Left renal cortex interstitium (tissue), 4 donors: ENCODE data around the gene GALNTL6. TPM values are rescaled to one million over a fixed set of nuclear protein-coding genes. Genes with fewer than 3 reads are reported as not detected.

ENCODE experiments used
- DNase-seq, 4 donors: peaks; one replicate each; pipeline ENCODE4 v3.0.0-alpha.2; 2013; ENCODE audit warnings: low read depth in 4 of 4, low spot score in 2 of 4, missing footprints in 1 of 4
- polyA plus RNA-seq, 4 donors: library from polyadenylated mRNA; unstranded; fragments of 120-200 nt; gene quantifications; one replicate each; pipeline ENCODE4 v1.2.1, GENCODE V29; 2013; ENCODE audit not compliant: insufficient read length in 4 of 4

Gene GALNTL6
- polyA plus RNA-seq, 4 donors, result 0.46 to 3.3 (median 0.95) TPM

GRCh38 chr4:172099376-172099775 is 286.2 kb downstream of the GALNTL6 start:
- no peak for DNase-seq

GRCh38 chr4:172103456-172103855 is 290.3 kb downstream of the GALNTL6 start:
- DNase-seq, result no peak

- no peak for DNase-seq
Measured at GRCh38 chr4:172104539-172104938, 291.3 kb downstream of the GALNTL6 start.

GRCh38 chr4:172105918-172106317 is 292.7 kb downstream of the GALNTL6 start:
- DNase-seq, result no peak

- DNase-seq, result peak in 3 of 4 donors; percentile 0 to 16 (median 2)
Measured at GRCh38 chr4:172109466-172109865, 296.3 kb downstream of the GALNTL6 start.

GRCh38 chr4:172124656-172125308 is 311.6 kb downstream of the GALNTL6 start:
- DNase-seq, result no peak

- DNase-seq, result no peak
Measured at GRCh38 chr4:172125443-172125842, 312.2 kb downstream of the GALNTL6 start.

- DNase-seq, result no peak
Measured at GRCh38 chr4:172127168-172127567, 314.0 kb downstream of the GALNTL6 start.

GRCh38 chr4:172129593-172129992 is 316.4 kb downstream of the GALNTL6 start:
- DNase-seq, result no peak

GRCh38 chr4:172134521-172134920 is 321.3 kb downstream of the GALNTL6 start:
- no peak for DNase-seq

- DNase-seq, result no peak
Measured at GRCh38 chr4:172141025-172141424, 327.8 kb downstream of the GALNTL6 start.

GRCh38 chr4:172142281-172142741 is 329.1 kb downstream of the GALNTL6 start:
- no peak for DNase-seq

- DNase-seq, result no peak
Measured at GRCh38 chr4:172143605-172144314, 330.6 kb downstream of the GALNTL6 start.

GRCh38 chr4:172147687-172148086 is 334.5 kb downstream of the GALNTL6 start:
- DNase-seq, result no peak

GRCh38 chr4:172149329-172149728 is 336.1 kb downstream of the GALNTL6 start:
- DNase-seq, result no peak

GRCh38 chr4:172152284-172152683 is 339.1 kb downstream of the GALNTL6 start:
- DNase-seq, result no peak

GRCh38 chr4:172153719-172154118 is 340.5 kb downstream of the GALNTL6 start:
- DNase-seq, result no peak

- DNase-seq, result no peak
Measured at GRCh38 chr4:172155838-172156345, 342.7 kb downstream of the GALNTL6 start.

- no peak for DNase-seq
Measured at GRCh38 chr4:172157946-172158345, 344.7 kb downstream of the GALNTL6 start.

GRCh38 chr4:172163215-172163614 is 350.0 kb downstream of the GALNTL6 start:
- no peak for DNase-seq

GRCh38 chr4:172168888-172169287 is 355.7 kb downstream of the GALNTL6 start:
- no peak for DNase-seq

GRCh38 chr4:172169871-172170270 is 356.7 kb downstream of the GALNTL6 start:
- DNase-seq, result no peak
